K562 (cell line): Measurements from ENCODE around the gene GRIK3. TPM values are rescaled to one million over a fixed set of nuclear protein-coding genes. Genes with fewer than 3 reads are reported as not detected.

Experiments used
- ATAC-seq: fragments of 200-7000 bp; cut with Tn5 transposase; 3 replicates; pipeline ENCODE4 v1.9.1; 2020; ENCODE audit warnings: moderate library complexity
- BruUV-seq: library from RNA; stranded (reverse); fragments of 400-500 nt; replicated peaks from 2 replicates; lab custom pipeline; 2021; lab: Mats Ljungman, UMichigan
- CTCF ChIA-PET: fragments of 300-600 bp; formaldehyde crosslinking; extraction: SDS; loops from one replicate; lab custom pipeline; 2021; ENCODE audit warnings: low intra/inter-chr PET ratio; lab: Yijun Ruan, JAX
- POLR2A ChIA-PET: fragments of 300-600, 350-650 bp; sonication (Branson Sonifier 250); formaldehyde crosslinking; extraction: SDS; loops from one replicate; lab custom pipeline; 2021; ENCODE audit warnings: antibody characterized with exemption, inconsistent platforms; lab: Yijun Ruan, JAX
- DNase-seq, 4 experiments: peaks; one replicate each; pipeline versions ENCODE4 v3.0.0 to v3.0.0-alpha.2; 2011 to 2018; ENCODE audit warnings: low spot score in 3 of 4, mixed read lengths in 3 of 4; ENCODE audit errors: extremely low read depth in 1 of 4
- FAIRE-seq: peaks from 2 replicates; lab custom pipeline; 2011; peaks lifted over from hg19 to GRCh38; lab: Jason Lieb, UNC
- H2AFZ ChIP-seq: 2 replicates; pipeline ENCODE4 v1.6.0; 2011; ENCODE audit warnings: low read depth, low read length, control low read depth, inconsistent platforms
- H3K27ac ChIP-seq: fragments of 200-600 bp; 3 replicates; pipeline ENCODE4 v1.8.0; 2011; ENCODE audit warnings: low read depth, mild to moderate bottlenecking, control low read depth, inconsistent platforms, low read length, moderate library complexity, mixed read lengths; ENCODE audit errors: extremely low read depth
- H3K27me3 ChIP-seq, 2 experiments: fragments of 300-600 bp in 1 of 2; 2 replicates in 1 of 2; 3 replicates in 1 of 2; pipeline versions ENCODE4 v1.6.0 to v1.8.0; 2011; ENCODE audit warnings: inconsistent platforms in 2 of 2, low read length in 2 of 2, mild to moderate bottlenecking in 1 of 2, mixed read lengths in 1 of 2, moderate library complexity in 1 of 2; ENCODE audit not compliant: control insufficient read depth in 2 of 2, insufficient read depth in 2 of 2
- H3K36me3 ChIP-seq: fragments of 300-600 bp; 3 replicates; pipeline ENCODE4 v1.8.0; 2011; ENCODE audit warnings: mild to moderate bottlenecking, low read length, inconsistent platforms; ENCODE audit not compliant: control insufficient read depth, insufficient read depth
- H3K4me1 ChIP-seq, 2 experiments: fragments of 200-600 bp in 1 of 2; replicated peaks in 1 of 2; 2 replicates in 1 of 2; 3 replicates in 1 of 2; pipeline versions ENCODE4 v1.5.1 to v1.8.0; 2011; ENCODE audit warnings: inconsistent platforms in 2 of 2, low read length in 2 of 2, mild to moderate bottlenecking in 1 of 2, mixed read lengths in 1 of 2, moderate library complexity in 1 of 2; ENCODE audit not compliant: control insufficient read depth in 2 of 2, insufficient read depth in 2 of 2
- H3K4me2 ChIP-seq: 2 replicates; pipeline ENCODE4 v1.6.1; 2011; ENCODE audit warnings: low read length, control low read depth, inconsistent platforms, mixed read lengths; ENCODE audit not compliant: insufficient read depth
- H3K4me3 ChIP-seq: fragments of 200-600 bp; sonication (generic), shearing (Covaris generic); 2 replicates; pipeline ENCODE4 v1.5.1; 2016; ENCODE audit warnings: control low read depth, inconsistent platforms
- H3K79me2 ChIP-seq: fragments of 200-600 bp; 3 replicates; pipeline ENCODE4 v1.8.0; 2011; ENCODE audit warnings: low read length, inconsistent platforms; ENCODE audit not compliant: control insufficient read depth, insufficient read depth
- H3K9ac ChIP-seq, 2 experiments: 2 replicates each; pipeline versions ENCODE4 v1.6.0 to v1.6.1; 2011; ENCODE audit warnings: low read depth in 2 of 2, low read length in 2 of 2, control low read depth in 1 of 2, inconsistent platforms in 1 of 2, mild to moderate bottlenecking in 1 of 2, mixed read lengths in 1 of 2; ENCODE audit not compliant: insufficient read depth in 1 of 2
- H3K9me1 ChIP-seq: one replicate; pipeline ENCODE4 v1.6.0; 2011; ENCODE audit warnings: inconsistent platforms, mild to moderate bottlenecking, low read length, moderate library complexity; ENCODE audit not compliant: control insufficient read depth, insufficient read depth
- H3K9me3 ChIP-seq: replicated peaks from 2 replicates; pipeline ENCODE4 v1.5.1; 2011; ENCODE audit warnings: low read depth, low read length, inconsistent platforms; ENCODE audit not compliant: control insufficient read depth, insufficient read depth
- H4K20me1 ChIP-seq: replicated peaks from 2 replicates; pipeline ENCODE4 v1.6.1; 2011; ENCODE audit warnings: low read length, inconsistent platforms, mixed read lengths; ENCODE audit not compliant: control insufficient read depth, insufficient read depth
- NFE2 ChIP-seq: IDR thresholded peaks from 2 replicates; pipeline ENCODE4 v1.6.1; 2014; ENCODE audit warnings: antibody characterized with exemption, low read depth
- SMAD4 ChIP-seq: fragments of 250-450 bp; sonication (Bioruptor Pico); conservative IDR thresholded peaks from 2 replicates; pipeline ENCODE4 v1.8.0; 2021; ENCODE audit warnings: inconsistent platforms, mild to moderate bottlenecking, moderate library complexity
- VEZF1 ChIP-seq: fragments of 200-800 bp; sonication (Bioruptor generic); IDR thresholded peaks from 2 replicates; pipeline ENCODE4 v1.6.1; 2017; ENCODE audit warnings: missing genetic modification characterization, missing compliant biosample characterization
- WGBS: fragments of 100-300 bp; shearing (Covaris generic); methylation state at CpG from one replicate; pipeline ENCODE4 v1.1.6; 2016; ENCODE audit warnings: low coverage, mixed read lengths; ENCODE audit not compliant: insufficient coverage; ENCODE audit errors: missing lambda C conversion rate; 5-methylcytosine and 5-hydroxymethylcytosine counted together
- in situ Hi-C: fragments of 300-500 bp; cut with MboI; formaldehyde crosslinking; loops from 4 replicates; pipeline ENCODE4 v1.15.0; 2018; ENCODE audit warnings: inconsistent platforms, mixed read lengths
- intact Hi-C: fragments of 100-400 bp; cut with micrococcal nuclease; formaldehyde crosslinking; loops from 2 replicates; pipeline ENCODE4 v1.14.2; 2022
- polyA plus RNA-seq, 8 experiments: library from polyadenylated mRNA; depleted of rRNA in 4 of 8; stranded (reverse) in 5 of 8; unstranded in 3 of 8; fragments of >200 nt; fragmentation: Nextera tagmentation in 2 of 8; fragmentation: Illumina TruSeq in 1 of 8; extraction: Ambion mirVana in 2 of 8; extraction: Trizol in 1 of 8; gene quantifications; 2 replicates each; pipeline versions ENCODE4 v1.2.1 to v1.2.3, GENCODE V29; 2011 to 2014; ENCODE audit warnings: inconsistent platforms in 1 of 8, missing spikeins in 1 of 8
- total RNA-seq, 7 experiments: library from RNA; depleted of rRNA in 6 of 7; stranded (reverse); fragments of >200 nt in 6 of 7; fragmentation: Illumina TruSeq in 2 of 7; extraction: Trizol in 2 of 7; gene quantifications; 2 replicates each; pipeline versions ENCODE4 v1.2.1 to v1.2.3, GENCODE V29; 2011 to 2021; ENCODE audit warnings: low replicate concordance in 1 of 7

Gene GRIK3
- total and polyA plus RNA-seq, 9 of the 15 experiments (the other 6 are each of a cell fraction or from before 2014, with no cell fraction given), result not detected

- Histone ChIP-seq H3K9ac (no peak overlapping the region), H3K36me3 (no peaks in the 10 kb centered on the region), H3K9me1 (no peaks in the 10 kb centered on the region), H2AFZ (no peak overlapping the region), H4K20me1 (peaks cover 18% of the 10 kb centered on the region; the same call in 1 of the 2 replicates), H3K4me3 (no peak overlapping the region), H3K4me2 (no peak overlapping the region), H3K79me2 (no peaks in the 10 kb centered on the region), H3K9me3 (no peaks in the 10 kb centered on the region), H3K27ac (no peak overlapping the region), H3K4me1 (no peaks in the 10 kb centered on the region), H3K27me3 (peaks cover 0 to 27% of the 10 kb centered on the region in 2 experiments; a peak in 2 of 5 replicates)
- no TSS peak for BruUV-seq
- 0% methylated on average over 2 of the region's 2 CpGs for WGBS
- ATAC-seq, result no peak
- CTCF ChIA-PET, result no interaction called here
- intact Hi-C loops, result no loop called here
- TF ChIP-seq SMAD4 (CRISPR knock-in tag), result no peak
- TF ChIP-seq NFE2, result no peak
- no peak for TF ChIP-seq VEZF1
- DNase-seq, result no peak
- FAIRE-seq, result no peak
- POLR2A ChIA-PET, result interaction anchor here (0.7 kb wide), 1 partner anchor 12 kb away, joined by 3 read pairs; no protein-coding TSS in a partner anchor
- in situ Hi-C loops, result no loop called here
These were observed 53.2 kb downstream of the GRIK3 start for GRCh38 chr1:36981126-36981525.
